Ramos (cell line): ENCODE measurements around the gene PCCA.

Experiments
- in situ Hi-C: fragments of 300-500 bp; cut with MboI; formaldehyde crosslinking; loops from one replicate; pipeline ENCODE4 v1.14.3; 2022; ENCODE audit warnings: low sequenced_read_pairs; ENCODE audit not compliant: unreplicated experiment

The PCCA gene

GRCh38 chr13:100483841-100484381 lies 395.0 kb downstream of the PCCA start:
- in situ Hi-C loops, result no loop called here

GRCh38 chr13:100484702-100485101 lies 395.8 kb downstream of the PCCA start:
- in situ Hi-C loops, result no loop called here

DNA sequence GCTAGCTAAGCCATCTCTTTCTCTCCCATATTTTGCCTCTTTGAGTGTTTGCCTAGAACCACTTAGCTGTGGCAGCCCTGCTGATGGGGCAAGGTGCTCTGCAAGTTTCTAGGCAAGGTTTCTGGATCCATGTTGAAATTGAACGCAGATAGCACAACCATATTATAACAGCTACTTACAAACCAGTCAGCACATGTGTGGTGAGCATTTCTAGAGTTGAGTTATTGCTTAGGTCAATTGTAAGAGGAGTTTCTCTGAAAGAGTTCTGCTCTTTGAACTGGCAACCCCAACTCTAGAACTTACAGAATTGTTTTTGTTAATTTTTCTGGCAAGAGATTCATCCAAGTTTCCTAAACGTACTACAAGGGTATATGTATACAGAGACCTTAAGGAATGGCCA lies 396.4 kb downstream of the PCCA start:
- in situ Hi-C loops, result no loop called here

- in situ Hi-C loops, result no loop called here
Observed at GRCh38 chr13:100490692-100491091, 401.8 kb downstream of the PCCA start.

DNA sequence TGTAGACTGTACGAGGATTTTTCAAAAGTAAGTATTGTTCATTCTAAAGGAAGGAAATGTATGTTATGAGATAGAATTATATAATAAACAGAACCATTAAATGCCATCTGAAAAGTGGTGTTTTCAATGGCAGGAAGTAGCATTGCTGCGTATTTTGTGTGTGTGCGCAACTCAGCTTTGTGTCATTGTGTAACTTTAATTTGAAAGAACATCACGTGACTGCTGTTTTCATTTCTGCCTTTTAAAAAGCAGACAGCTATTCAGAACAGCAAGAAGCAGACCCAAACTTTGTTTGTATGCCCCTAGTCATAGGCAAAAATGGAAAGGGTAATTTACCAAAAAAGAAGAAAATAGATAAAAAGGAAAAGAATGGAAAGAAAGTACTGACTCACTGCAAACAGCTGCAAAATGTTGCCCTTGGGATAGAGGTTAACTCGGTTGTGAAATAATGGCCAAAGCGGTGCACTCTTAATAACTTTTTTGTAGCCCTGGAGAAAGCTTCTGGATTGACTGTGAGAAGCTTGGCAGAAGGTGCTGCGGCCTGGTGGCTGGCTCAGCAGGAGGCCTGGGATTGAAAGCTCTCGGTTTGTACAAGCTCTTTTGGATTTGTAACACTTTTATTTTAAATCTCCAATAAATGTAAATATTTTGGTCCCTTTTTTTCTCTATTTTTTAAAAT lies 402.4 kb downstream of the PCCA start:
- in situ Hi-C loops, result no loop called here

DNA sequence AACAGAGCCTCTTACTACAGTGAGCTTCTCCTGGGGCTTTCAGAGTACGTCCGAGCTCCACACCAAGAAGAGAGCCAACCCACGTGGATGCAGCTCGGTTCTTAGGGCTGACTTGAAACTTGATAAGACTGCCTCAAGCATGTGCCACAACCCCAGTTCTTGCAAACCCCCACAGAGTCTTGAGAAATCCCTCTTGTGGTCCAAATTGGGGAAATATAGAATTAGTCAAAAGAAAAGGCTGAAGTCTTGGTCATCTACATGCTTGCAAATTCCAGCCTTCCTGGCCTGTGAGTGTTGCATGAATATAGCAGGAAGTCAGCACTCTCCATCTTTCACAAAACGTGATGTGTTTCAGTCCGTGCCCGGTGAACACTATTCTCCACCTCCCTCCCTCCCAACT lies 404.5 kb downstream of the PCCA start:
- in situ Hi-C loops, result no loop called here

DNA sequence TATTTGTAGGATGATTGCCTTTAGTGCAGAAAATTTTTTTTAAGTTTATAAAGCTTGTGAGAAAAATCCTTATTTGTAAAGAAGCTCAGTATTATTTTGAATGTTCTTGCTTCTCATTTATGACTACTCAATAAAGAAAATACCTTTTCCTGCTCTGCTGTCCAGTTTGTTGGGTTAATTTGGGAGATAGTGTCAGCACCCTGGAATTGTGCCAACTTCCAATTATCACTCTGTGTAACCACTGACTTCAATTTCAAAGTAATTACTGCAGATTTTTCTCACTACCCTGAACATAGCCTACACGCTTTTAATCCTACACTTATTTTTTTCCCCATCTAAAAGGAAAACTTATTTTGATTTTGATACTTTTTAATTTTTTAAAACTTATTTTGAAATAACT lies 406.6 kb downstream of the PCCA start:
- in situ Hi-C loops, result no loop called here

GRCh38 chr13:100497389-100497788 lies 408.5 kb downstream of the PCCA start:
- in situ Hi-C loops, result no loop called here

GRCh38 chr13:100502446-100502845 lies 413.6 kb downstream of the PCCA start:
- in situ Hi-C loops, result loop anchor here (25.0 kb wide), 1 partner anchor 1040 kb away; no protein-coding TSS in a partner anchor

DNA sequence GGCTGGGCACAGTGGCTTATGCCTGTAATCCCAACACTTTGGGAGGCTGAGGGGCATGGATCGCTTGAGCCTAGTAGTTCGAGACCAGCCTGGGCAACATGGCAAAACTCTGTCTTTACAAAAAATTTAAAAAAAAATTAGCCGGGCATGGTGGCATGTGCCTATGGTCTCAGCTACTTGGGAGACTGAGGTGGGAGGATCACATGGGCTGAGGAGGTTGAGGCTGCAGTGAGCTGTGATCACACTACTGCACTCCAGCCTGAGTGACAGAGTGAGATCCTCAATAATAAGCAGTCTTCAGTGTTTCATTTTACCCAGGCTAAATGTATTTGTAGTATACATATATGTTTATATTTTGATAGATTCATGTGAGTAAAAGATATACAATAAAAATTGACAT lies 414.7 kb downstream of the PCCA start:
- in situ Hi-C loops, result loop anchor here (25.0 kb wide), 1 partner anchor 1041 kb away; no protein-coding TSS in a partner anchor

GRCh38 chr13:100506154-100506553 lies 417.3 kb downstream of the PCCA start:
- in situ Hi-C loops, result loop anchor here (25.0 kb wide), 1 partner anchor 1044 kb away; no protein-coding TSS in a partner anchor

- in situ Hi-C loops, result loop anchor here (25.0 kb wide), 1 partner anchor 1045 kb away; no protein-coding TSS in a partner anchor
Observed at GRCh38 chr13:100506600-100507422, 417.9 kb downstream of the PCCA start.

- in situ Hi-C loops, result loop anchor here (25.0 kb wide), 1 partner anchor 1046 kb away; no protein-coding TSS in a partner anchor
Observed at GRCh38 chr13:100508455-100508854, 419.6 kb downstream of the PCCA start.

GRCh38 chr13:100508996-100509395 lies 420.1 kb downstream of the PCCA start:
- in situ Hi-C loops, result loop anchor here (25.0 kb wide), 1 partner anchor 1047 kb away; no protein-coding TSS in a partner anchor

GRCh38 chr13:100510208-100510957 lies 421.5 kb downstream of the PCCA start:
- in situ Hi-C loops, result loop anchor here (10.0 to 25.0 kb wide), 3 partner anchors 606 to 1048 kb away; no protein-coding TSS in a partner anchor

DNA sequence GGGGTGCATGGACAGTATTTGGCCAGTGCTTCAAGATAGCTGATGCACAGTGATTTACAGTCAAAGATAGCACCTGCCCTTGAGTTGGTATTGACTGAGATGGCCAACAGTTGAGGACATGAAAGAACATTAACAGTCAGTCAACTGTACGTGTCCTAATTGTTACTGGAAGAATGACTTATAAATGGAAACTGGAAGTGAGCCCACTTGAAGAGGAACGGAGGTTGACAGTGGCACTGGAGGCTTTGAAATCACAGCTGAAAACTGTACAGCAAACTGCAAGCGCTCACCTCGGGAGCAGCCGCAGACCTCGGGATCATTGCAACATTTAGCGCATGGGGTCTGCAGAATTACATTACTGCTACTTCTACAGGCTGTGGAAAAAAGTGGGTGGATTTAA lies 422.6 kb downstream of the PCCA start:
- in situ Hi-C loops, result loop anchor here (10.0 to 25.0 kb wide), 3 partner anchors 607 to 1049 kb away; no protein-coding TSS in a partner anchor

GRCh38 chr13:100512422-100512821 lies 423.5 kb downstream of the PCCA start:
- in situ Hi-C loops, result loop anchor here (10.0 to 25.0 kb wide), 3 partner anchors 608 to 1050 kb away; no protein-coding TSS in a partner anchor

DNA sequence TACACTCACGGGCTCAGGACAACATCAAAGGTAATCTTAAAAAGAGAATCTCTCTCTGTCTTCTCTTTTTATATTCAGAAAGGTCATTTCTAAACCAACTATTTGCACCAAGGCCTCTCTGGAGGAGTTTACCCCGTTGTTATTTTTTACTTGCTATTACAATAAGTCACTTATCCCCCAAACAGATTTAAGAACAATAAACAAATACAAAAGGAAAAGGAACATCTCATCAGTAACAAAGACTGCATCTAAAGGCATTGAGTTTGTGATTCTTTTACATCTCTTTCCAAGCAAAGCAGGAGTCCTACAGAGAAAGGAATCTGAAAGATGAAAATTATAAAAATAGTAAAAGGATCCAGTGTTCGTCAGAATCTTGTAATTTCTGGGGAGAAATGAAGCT lies 424.3 kb downstream of the PCCA start:
- in situ Hi-C loops, result loop anchor here (10.0 to 25.0 kb wide), 3 partner anchors 608 to 1051 kb away; no protein-coding TSS in a partner anchor

DNA sequence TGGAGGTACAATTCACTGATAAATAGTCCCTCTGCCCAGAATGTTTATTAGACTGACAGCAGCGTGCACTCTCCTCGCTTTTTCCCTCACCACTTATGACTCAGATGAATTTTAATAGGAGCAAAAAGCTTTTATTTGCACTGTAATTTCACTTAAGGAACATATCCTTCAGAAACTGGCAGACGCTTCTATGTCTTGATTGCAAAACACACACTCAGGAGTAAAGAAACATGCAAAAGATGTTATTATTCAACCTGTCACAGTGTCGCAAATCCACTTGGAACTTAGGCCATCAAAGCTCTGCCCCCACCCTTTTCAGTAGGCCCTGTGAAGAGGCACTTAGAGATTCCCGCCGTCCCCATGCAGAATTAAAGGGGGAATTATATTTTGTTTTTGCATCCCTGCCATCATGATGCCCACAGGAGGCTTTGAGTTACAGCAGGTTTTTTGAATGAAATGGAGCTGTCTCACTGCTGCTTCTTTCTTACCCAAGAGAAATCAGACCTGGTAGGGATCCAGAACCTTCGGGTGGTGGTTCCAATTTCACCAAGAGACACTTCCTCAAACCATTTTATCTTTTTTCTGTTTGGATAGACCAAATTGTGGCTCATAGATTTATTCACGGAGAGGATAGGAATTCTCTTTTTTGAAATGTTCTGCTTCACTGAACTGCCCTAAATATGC lies 425.2 kb downstream of the PCCA start:
- in situ Hi-C loops, result loop anchor here (10.0 to 25.0 kb wide), 3 partner anchors 609 to 1052 kb away; no protein-coding TSS in a partner anchor
